GM19372 (cell line): ENCODE results near the gene GPBP1.
"Not testable (repeated sequence)": the region's sequence is repeated elsewhere in the genome, so short reads cannot be mapped to it uniquely, and the experiment has no call there.

Source experiments
- ATAC-seq: cut with Tn5 transposase; IDR thresholded peaks from one replicate; pipeline ENCODE4 v1.9.1; 2021; ENCODE audit warnings: mild to moderate bottlenecking, low read depth, moderate library complexity; ENCODE audit not compliant: unreplicated experiment

The GPBP1 gene

DNA sequence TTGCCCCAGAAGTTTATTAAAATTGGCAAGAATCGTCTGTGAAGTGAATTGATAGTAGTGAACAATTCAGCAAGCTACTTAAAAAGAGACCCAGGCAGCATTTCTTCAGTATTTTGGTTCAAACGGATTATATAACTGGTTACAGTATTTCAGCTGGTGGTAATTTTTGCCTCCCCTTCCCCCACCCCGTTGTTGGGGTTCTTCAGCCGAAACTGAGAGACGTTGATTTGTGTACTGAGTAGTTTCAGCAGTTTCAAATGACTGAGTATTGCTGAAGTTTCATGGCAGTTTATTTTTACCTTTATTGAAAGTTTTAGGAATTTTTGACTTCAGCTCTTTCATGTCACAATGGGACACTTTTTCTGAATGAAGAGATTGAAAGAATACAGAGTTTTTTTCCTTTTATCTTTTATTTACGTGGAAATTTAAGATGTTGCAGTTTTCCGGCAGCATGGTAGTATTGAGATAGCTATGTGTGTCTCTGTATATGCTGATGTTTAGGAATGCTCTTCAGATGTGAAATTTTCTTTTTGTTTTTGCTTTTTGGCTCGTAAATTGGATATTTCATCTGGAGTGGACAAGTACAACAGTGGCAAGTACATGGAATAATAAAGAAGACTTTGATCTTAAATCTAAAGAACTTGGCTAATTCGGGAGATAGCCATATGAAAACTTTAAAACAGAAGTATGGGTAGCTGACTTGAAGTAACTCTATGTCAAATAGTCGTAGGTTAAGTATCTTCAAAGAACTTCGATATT, 1.9 kb downstream of the GPBP1 start:
- ATAC-seq = no peak

GRCh38 chr5:57176350-57176857, 2.5 kb downstream of the GPBP1 start:
- no peak for ATAC-seq

DNA sequence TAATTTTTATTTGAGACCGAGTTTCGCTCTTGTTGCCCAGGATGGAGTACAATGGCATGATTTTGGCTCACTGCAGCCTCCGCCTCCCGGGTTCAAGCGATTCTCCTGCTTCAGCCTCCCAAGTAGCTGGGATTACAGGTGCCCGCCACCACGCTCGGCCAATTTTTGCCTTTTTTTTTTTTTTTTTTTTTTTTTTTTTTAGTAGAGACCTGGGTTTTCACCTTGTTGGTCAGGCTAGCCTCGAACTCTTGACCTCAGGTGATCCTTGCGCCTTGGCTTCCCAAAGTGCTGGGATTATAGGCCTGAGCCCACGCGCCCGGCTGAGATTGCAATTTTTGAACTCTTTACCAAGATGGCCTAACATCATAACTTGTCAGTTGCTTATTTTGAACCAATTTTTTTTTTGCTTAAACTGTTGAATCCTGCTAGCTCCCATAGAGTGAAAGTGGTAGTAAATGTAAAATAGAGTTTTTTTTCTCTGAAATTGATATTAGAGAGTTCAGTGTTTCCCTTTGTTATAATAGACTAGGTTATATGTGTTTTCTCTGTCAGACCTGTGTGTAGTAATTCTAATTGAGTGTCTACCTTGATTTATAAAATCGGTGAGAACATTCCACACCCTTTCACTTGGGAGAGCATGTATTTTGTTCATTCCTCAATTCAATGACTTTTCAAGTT, 3.8 kb downstream of the GPBP1 start:
- no peak for ATAC-seq

DNA sequence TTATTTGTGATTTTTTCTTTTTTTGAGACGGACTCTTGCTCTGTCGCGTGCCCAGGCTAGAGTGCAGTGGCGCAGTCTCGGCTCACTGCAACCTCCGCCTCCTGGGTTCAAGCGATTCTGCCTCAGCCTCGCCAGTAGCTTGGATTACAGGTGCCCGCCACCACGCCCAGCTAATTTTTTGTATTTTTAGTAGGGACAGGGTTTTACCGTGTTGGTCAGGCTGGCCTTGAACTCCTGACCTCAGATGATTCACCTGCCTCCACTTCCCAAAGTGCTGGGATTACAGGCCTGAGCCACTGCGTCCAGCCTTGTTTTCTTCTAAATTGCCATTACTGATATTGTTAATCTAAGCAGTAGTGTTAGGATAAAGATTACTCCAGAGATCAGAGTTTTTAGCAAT, 4.4 kb downstream of the GPBP1 start:
- not testable (repeated sequence) for ATAC-seq

DNA sequence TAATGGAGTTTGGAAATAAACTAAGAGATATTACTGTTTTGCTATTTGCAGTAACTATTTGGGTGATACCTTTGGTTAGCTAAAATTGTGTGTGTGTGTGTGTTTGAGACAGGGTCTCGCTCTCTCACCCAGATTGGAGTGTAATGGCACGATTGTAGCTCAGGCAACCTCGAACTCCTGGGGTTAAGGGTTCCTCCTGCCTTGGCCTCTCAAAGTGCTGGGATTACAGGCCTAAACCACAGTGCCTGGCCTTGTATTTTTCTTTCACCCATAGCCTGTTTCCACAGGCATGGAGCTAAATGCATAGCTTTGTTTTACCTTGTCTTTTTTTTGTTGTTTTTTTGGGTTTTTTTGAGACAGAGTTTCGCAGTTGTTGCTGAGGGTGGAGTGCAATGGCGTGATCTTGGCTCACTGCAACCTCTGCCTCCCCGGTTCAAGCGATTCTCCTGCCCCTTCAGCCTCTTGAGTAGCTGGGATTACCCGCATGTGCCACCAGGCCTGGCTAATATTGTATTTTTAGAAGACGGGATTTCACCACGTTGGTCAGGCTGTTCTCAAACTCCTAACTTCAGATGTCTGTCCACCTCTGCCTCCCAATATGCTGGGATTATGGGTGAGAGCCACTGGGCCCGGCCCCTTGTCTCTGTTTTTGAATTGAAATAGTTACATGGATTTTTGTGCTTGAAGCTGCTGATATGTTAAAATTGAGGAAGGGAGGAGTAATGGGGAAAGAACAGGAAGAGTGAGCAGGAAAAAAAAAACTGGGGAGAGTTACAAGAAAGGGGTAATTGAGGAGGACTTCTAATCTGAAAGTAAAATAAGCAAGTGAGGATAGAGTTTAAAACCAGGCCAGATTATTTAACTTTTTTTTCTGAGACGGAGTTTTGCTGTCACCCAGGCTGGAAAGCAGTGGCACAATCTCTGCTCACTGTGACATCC, 5.7 kb downstream of the GPBP1 start:
- no peak for ATAC-seq

DNA sequence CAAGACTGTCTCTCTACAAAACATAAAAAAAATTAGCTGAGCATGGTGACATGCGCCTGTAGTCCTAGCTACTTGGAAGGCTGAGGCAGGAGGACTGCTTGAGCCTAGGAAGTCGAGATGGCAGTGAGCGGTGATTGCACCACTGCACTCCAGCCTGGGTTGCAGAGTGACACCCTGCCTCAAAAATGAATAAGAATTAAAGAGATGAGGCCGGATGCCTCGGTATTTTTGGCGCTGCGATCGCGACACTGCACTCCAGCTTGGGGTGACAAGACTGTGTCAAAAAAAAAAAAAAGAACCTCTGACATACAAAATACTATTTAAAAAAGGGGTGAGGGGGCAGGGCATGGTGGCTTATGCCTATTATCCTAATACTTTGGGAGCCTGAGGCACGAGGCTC, 7.3 kb downstream of the GPBP1 start:
- no peak for ATAC-seq

- no peak for ATAC-seq
These were observed 10.5 kb downstream of the GPBP1 start for GRCh38 chr5:57184322-57184721.

GRCh38 chr5:57185313-57185712, 11.5 kb downstream of the GPBP1 start:
- no peak for ATAC-seq

- ATAC-seq = no peak
These were observed 12.3 kb downstream of the GPBP1 start for GRCh38 chr5:57186194-57186593.

GRCh38 chr5:57187977-57188376, 14.1 kb downstream of the GPBP1 start:
- not testable (repeated sequence) for ATAC-seq

DNA sequence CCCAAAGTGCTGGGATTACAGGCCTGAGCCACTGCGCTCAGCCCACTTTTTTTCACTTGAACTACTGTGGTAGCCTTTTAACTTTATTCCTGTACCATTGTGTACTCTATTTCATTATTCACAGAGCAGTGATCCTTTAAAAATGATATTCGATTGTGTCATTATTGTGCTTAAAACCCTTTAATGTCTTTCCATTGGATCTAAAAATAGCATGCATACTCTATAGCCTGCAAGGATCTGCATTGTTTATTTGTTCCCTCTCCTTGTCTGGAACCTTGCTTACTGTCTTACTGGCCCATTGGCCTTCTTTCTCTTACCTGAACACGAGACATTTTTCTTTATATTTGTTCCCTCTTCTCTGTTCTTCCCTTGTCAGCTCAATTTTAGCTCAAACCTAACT, 15.7 kb downstream of the GPBP1 start:
- no peak for ATAC-seq

GRCh38 chr5:57190593-57190992, 16.7 kb downstream of the GPBP1 start:
- no peak for ATAC-seq

- ATAC-seq = no peak
These were observed 17.3 kb downstream of the GPBP1 start for GRCh38 chr5:57191163-57191562.

GRCh38 chr5:57191986-57192385, 18.1 kb downstream of the GPBP1 start:
- ATAC-seq = no peak

DNA sequence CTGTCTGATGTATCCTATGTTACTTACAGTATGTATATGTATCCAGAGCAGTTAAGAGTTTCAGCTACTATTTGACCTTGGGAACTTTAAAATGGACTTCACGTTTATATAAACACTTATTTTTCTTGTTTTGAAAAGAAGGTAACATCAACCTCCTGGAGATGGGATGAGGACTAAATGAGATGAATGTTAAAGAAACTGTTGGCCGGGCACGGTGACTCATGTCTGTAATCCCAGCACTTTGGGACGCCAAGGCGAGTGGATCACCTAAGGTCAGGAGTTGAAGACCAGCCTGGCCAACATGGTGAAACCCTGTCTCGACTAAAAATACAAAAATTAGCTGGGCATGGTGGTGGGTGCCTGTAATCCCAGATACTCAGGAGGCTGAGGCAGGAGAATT, 19.0 kb downstream of the GPBP1 start:
- ATAC-seq = not testable (repeated sequence)

- no peak for ATAC-seq
These were observed 20.0 kb downstream of the GPBP1 start for GRCh38 chr5:57193757-57194413.

GRCh38 chr5:57194653-57195052, 20.8 kb downstream of the GPBP1 start:
- ATAC-seq = no peak

DNA sequence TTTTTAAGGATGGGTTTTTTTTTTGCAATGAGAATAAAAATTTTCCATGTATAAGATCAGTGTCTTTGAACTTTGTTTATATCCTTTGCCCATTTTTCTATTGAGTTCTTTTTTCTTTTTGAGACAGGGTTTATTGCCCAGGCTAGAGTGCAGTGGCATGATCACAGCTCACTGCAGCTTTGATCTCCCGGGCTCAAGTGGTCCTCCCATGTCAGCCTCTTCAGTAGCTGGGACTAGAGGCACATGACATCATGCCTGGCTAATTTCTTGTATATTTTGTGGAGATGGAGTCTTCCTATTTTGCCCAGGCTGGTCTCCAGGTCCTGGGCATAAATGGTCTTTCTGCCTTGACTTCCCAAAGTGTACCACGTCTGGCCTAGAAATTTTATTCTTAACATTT, 21.2 kb downstream of the GPBP1 start:
- ATAC-seq = no peak

GRCh38 chr5:57199866-57200265, 26.0 kb downstream of the GPBP1 start:
- ATAC-seq = no peak

- ATAC-seq = no peak
These were observed 29.0 kb downstream of the GPBP1 start for GRCh38 chr5:57202811-57203210.
